WI38 (cell line): ENCODE data around the gene HMGN3.
A peak's percentile ranks its signal among the peaks of the same experiment; 100 is the strongest.

ENCODE experiments used
- H3K4me3 ChIP-seq: 2 replicates; pipeline ENCODE4 v1.5.1; 2011; ENCODE audit warnings: low read depth, mild to moderate bottlenecking, control low read depth, low read length
- TF ChIP-seq, protein P1 (sequence below): IDR thresholded peaks from 2 replicates; pipeline ENCODE4 v1.5.1; 2012; ENCODE audit warnings: low read depth, mild to moderate bottlenecking, control low read depth, low read length

Gene HMGN3

DNA sequence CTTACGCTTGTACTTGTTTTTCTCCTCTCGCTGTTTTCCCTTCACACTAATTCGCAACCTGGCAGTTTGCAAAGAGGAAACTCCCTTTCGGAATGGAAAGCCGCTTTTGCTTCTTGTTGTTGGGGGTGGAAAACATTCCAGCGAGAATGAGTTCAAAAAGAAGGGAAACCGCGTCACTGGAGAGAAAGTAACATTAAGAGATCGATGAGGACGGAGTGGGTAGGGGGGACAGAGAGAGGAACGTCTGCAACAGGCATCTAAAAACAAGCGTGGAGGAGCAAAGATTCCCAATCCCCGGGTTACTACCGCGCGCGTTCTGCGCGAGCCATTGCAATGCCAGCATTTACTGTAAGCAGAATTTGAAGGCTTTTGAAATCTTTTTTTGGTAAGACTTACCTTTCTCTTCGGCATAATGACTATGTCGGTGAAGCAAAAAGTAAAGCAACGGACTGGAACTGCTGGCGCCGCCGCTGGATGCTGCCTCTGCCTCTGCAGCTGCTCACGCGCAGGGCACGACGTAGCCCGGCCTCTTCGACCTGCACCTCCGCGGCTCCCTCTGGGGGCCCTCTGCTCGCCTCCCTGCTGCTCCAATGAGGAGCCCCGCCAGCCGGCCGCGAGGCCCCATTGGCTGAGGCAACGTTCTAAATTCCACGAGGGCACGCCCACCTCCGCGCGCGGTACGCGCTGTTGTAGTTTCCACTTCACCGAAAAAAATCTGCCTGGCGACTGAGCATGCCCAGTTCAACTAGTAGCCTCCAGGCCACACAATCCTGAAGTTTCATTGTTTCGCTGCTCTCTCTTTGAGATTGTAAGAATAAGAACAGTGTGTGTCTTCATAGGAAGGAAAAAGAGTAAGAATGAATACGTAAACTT, at the start of gene HMGN3:
TSS of gene HMGN3 (minus strand) at position 533 of the 873 bp plus-strand sequence.
- TF ChIP-seq, protein P1, sequence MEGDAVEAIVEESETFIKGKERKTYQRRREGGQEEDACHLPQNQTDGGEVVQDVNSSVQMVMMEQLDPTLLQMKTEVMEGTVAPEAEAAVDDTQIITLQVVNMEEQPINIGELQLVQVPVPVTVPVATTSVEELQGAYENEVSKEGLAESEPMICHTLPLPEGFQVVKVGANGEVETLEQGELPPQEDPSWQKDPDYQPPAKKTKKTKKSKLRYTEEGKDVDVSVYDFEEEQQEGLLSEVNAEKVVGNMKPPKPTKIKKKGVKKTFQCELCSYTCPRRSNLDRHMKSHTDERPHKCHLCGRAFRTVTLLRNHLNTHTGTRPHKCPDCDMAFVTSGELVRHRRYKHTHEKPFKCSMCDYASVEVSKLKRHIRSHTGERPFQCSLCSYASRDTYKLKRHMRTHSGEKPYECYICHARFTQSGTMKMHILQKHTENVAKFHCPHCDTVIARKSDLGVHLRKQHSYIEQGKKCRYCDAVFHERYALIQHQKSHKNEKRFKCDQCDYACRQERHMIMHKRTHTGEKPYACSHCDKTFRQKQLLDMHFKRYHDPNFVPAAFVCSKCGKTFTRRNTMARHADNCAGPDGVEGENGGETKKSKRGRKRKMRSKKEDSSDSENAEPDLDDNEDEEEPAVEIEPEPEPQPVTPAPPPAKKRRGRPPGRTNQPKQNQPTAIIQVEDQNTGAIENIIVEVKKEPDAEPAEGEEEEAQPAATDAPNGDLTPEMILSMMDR: no peak
- peak within 1 kb of the TSS; percentile 77 for H3K4me3 ChIP-seq

GRCh38 chr6:79280756-79281155, 46.3 kb upstream of the HMGN3 start:
- no peak overlapping the region for H3K4me3 ChIP-seq
- TF ChIP-seq, protein P1: no peak

DNA sequence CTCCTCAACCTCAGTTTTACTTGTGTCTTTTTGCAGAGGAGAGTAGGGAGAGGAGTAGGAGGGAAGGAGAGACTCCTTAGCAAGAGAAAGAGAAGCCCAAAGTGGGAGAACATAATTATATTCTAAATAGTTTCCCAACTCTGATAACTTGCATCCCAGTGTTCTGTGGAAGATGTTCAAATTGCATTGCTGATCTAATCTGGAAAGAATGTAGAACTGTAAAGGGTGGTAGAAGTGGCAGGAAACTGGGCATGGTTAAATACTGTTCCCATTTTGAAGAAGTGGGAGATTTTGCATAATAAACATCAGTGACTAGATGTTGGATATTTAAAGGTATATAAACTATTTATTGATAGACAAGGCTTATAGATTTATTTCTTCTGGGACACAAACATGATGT, 42.6 kb upstream of the HMGN3 start:
- H3K4me3 ChIP-seq: no peak overlapping the region
- TF ChIP-seq, protein P1: no peak

DNA sequence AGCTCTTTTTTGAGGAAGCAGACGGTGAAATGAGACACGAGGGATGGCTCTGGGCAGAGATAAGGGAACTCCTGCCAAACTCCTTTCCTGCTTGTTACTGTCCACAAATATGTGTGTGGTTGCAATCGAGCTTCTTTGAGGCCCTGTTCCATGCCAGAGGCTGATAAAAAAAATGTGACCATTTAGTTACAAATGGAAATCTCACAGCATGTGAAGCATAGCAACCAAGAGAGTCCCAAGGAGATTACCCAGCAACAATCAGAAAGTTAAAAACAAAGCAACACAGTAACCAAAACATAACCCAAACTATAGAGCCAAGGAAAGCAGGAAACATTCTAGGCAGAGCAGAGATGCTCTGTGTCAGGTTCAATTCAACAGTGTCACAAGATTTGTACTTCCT, 35.4 kb upstream of the HMGN3 start:
- TF ChIP-seq, protein P1: no peak
- no peak overlapping the region for H3K4me3 ChIP-seq

GRCh38 chr6:79267128-79267527, 32.6 kb upstream of the HMGN3 start:
- TF ChIP-seq, protein P1: no peak
- H3K4me3 ChIP-seq: no peak overlapping the region

DNA sequence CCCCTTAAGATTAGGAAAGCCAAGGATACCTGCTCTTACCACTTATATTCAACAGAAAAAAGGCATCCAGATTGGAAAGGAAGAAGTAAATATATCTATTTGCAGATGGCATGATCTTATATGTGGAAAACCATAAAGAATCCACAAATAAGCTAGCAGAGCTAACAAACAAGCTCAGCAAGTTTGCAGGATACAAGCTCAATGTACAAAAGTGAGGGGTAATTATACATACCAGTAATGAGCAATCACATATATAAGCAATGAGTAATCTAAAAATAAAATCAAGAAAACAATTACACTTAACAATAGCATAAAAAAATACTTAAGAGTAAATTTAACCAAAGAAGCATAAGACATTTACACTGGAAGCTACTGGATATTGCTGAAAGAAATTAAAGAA, 31.6 kb upstream of the HMGN3 start:
- no peak overlapping the region for H3K4me3 ChIP-seq
- TF ChIP-seq, protein P1: no peak

- H3K4me3 ChIP-seq: no peak overlapping the region
- TF ChIP-seq, protein P1: no peak
These were observed 28.9 kb upstream of the HMGN3 start for GRCh38 chr6:79263359-79263758.
